H9 (cell line): Measurements from ENCODE around the gene PTPRN2. TPM values are rescaled to one million over a fixed set of nuclear protein-coding genes. Genes with fewer than 3 reads are reported as not detected.

ENCODE experiments used
- DNase-seq: peaks from one replicate; pipeline ENCODE4 v3.0.0-alpha.2; 2017
- H2AFZ ChIP-seq: one replicate; pipeline ENCODE4 v1.6.1; 2013; ENCODE audit warnings: mild to moderate bottlenecking, low read length, control low read depth, moderate library complexity
- H2AK5ac ChIP-seq: 2 replicates; pipeline ENCODE4 v1.6.1; 2013; ENCODE audit warnings: low read length, control low read depth, mixed read lengths; ENCODE audit not compliant: insufficient read length
- H2BK120ac ChIP-seq: one replicate; pipeline ENCODE4 v1.6.1; 2013; ENCODE audit warnings: low read depth, mild to moderate bottlenecking, low read length, control low read depth, inconsistent platforms; ENCODE audit not compliant: poor library complexity, severe bottlenecking
- H2BK12ac ChIP-seq: 2 replicates; pipeline ENCODE4 v1.6.1; 2013; ENCODE audit warnings: low read length, control low read depth, mixed read lengths, low read depth; ENCODE audit not compliant: insufficient read length
- H2BK15ac ChIP-seq: 2 replicates; pipeline ENCODE4 v1.6.1; 2013; ENCODE audit warnings: low read depth, low read length, control low read depth
- H2BK20ac ChIP-seq: one replicate; pipeline ENCODE4 v1.6.1; 2013; ENCODE audit warnings: low read depth, mild to moderate bottlenecking, low read length, control low read depth, inconsistent platforms; ENCODE audit not compliant: poor library complexity, severe bottlenecking
- H2BK5ac ChIP-seq: 2 replicates; pipeline ENCODE4 v1.6.1; 2013; ENCODE audit warnings: low read length, control low read depth, mixed read lengths; ENCODE audit not compliant: insufficient read length
- H3K14ac ChIP-seq: 2 replicates; pipeline ENCODE4 v1.6.1; 2013; ENCODE audit warnings: low read length, control low read depth; ENCODE audit not compliant: insufficient read depth
- H3K18ac ChIP-seq: 2 replicates; pipeline ENCODE4 v1.6.1; 2013; ENCODE audit warnings: low read depth, mild to moderate bottlenecking, mixed read lengths, low read length, control low read depth; ENCODE audit not compliant: insufficient read length
- H3K23ac ChIP-seq: 2 replicates; pipeline ENCODE4 v1.6.1; 2013; ENCODE audit warnings: low read length, control low read depth, mixed read lengths, low read depth; ENCODE audit not compliant: insufficient read length
- H3K23me2 ChIP-seq: 2 replicates; pipeline ENCODE4 v1.6.1; 2013; ENCODE audit warnings: low read depth, mild to moderate bottlenecking, mixed read lengths, low read length, control low read depth; ENCODE audit not compliant: insufficient read length, poor library complexity, severe bottlenecking
- H3K27ac ChIP-seq: 2 replicates; pipeline ENCODE4 v1.5.1; 2013; ENCODE audit warnings: low read length, control low read depth, mixed read lengths, low read depth; ENCODE audit not compliant: insufficient read length
- H3K27me3 ChIP-seq: 2 replicates; pipeline ENCODE4 v1.6.1; 2013; ENCODE audit warnings: low read length, control low read depth, inconsistent platforms; ENCODE audit not compliant: insufficient read depth
- H3K4ac ChIP-seq: 2 replicates; pipeline ENCODE4 v1.6.1; 2013; ENCODE audit warnings: low read depth, mild to moderate bottlenecking, control low read depth, inconsistent platforms, low read length, moderate library complexity
- H3K4me1 ChIP-seq: 2 replicates; pipeline ENCODE4 v1.6.1; 2013; ENCODE audit warnings: low read length, control low read depth, inconsistent platforms; ENCODE audit not compliant: insufficient read depth
- H3K4me2 ChIP-seq: 2 replicates; pipeline ENCODE4 v1.6.1; 2013; ENCODE audit warnings: low read length, control low read depth, mixed read lengths; ENCODE audit not compliant: insufficient read length, insufficient read depth
- H3K56ac ChIP-seq: 2 replicates; pipeline ENCODE4 v1.6.1; 2013; ENCODE audit warnings: low read depth, mild to moderate bottlenecking, mixed read lengths, low read length, control low read depth; ENCODE audit not compliant: insufficient read length
- H3K79me1 ChIP-seq: 2 replicates; pipeline ENCODE4 v1.6.1; 2013; ENCODE audit warnings: low read depth, mild to moderate bottlenecking, moderate library complexity, low read length, control low read depth, inconsistent platforms; ENCODE audit not compliant: insufficient read depth, poor library complexity, severe bottlenecking
- H3K79me2 ChIP-seq: 2 replicates; pipeline ENCODE4 v1.6.1; 2013; ENCODE audit warnings: low read length, control low read depth, inconsistent platforms; ENCODE audit not compliant: insufficient read depth
- H3K9ac ChIP-seq: 2 replicates; pipeline ENCODE4 v1.6.1; 2013; ENCODE audit warnings: low read length, control low read depth, mixed read lengths; ENCODE audit not compliant: insufficient read length; ENCODE audit errors: extremely low read depth
- H3K9me3 ChIP-seq: one replicate; pipeline ENCODE4 v1.6.1; 2013; ENCODE audit warnings: low read depth, low read length, inconsistent platforms; ENCODE audit not compliant: control insufficient read depth
- H3T11ph ChIP-seq: one replicate; pipeline ENCODE4 v1.6.1; 2013; ENCODE audit warnings: mild to moderate bottlenecking, low read length, control low read depth, inconsistent platforms
- H4K20me1 ChIP-seq: one replicate; pipeline ENCODE4 v1.6.1; 2013; ENCODE audit not compliant: control insufficient read depth, insufficient read length, insufficient read depth
- H4K5ac ChIP-seq: 2 replicates; pipeline ENCODE4 v1.6.1; 2013; ENCODE audit warnings: low read depth, mild to moderate bottlenecking, mixed read lengths, low read length, control low read depth; ENCODE audit not compliant: insufficient read length
- H4K8ac ChIP-seq: replicated peaks from 2 replicates; pipeline ENCODE4 v1.6.1; 2013; ENCODE audit warnings: low read length, control low read depth, mixed read lengths, low read depth; ENCODE audit not compliant: insufficient read length
- H4K91ac ChIP-seq: 2 replicates; pipeline ENCODE4 v1.6.1; 2013; ENCODE audit warnings: low read depth, mild to moderate bottlenecking, moderate library complexity, mixed read lengths, low read length, control low read depth; ENCODE audit not compliant: insufficient read length
- H3K27ac Mint-ChIP-seq, 3 experiments: 2 replicates in 2 of 3; 3 replicates in 1 of 3; pipeline ENCODE4 v1.8.0; 2020 to 2021; ENCODE audit warnings: mixed read lengths in 3 of 3, mild to moderate bottlenecking in 1 of 3, moderate library complexity in 1 of 3
- H3K27me3 Mint-ChIP-seq: 2 replicates; pipeline ENCODE4 v1.8.0; 2021; ENCODE audit warnings: low read depth, mild to moderate bottlenecking, moderate library complexity, mixed read lengths
- H3K36me3 Mint-ChIP-seq, 3 experiments: 2 replicates in 2 of 3; 3 replicates in 1 of 3; pipeline ENCODE4 v1.8.0; 2020 to 2021; ENCODE audit warnings: low read depth in 3 of 3, mixed read lengths in 3 of 3; ENCODE audit not compliant: insufficient read depth in 1 of 3
- H3K4me1 Mint-ChIP-seq, 2 experiments: 2 replicates each; pipeline ENCODE4 v1.8.0; 2020; ENCODE audit warnings: mixed read lengths in 2 of 2
- H3K4me3 Mint-ChIP-seq, 2 experiments: 2 replicates in 1 of 2; 3 replicates in 1 of 2; pipeline ENCODE4 v1.8.0; 2020 to 2021; ENCODE audit warnings: mild to moderate bottlenecking in 2 of 2, mixed read lengths in 2 of 2, moderate library complexity in 1 of 2
- H3K9me3 Mint-ChIP-seq, 2 experiments: 2 replicates in 1 of 2; 3 replicates in 1 of 2; pipeline ENCODE4 v1.8.0; 2020; ENCODE audit warnings: mild to moderate bottlenecking in 2 of 2, mixed read lengths in 2 of 2, moderate library complexity in 1 of 2
- CTCF ChIP-seq: fragments of 200-600 bp; sonication (generic); conservative IDR thresholded peaks from 3 replicates; pipeline ENCODE4 v1.8.0; 2021; ENCODE audit warnings: antibody characterized with exemption, mild to moderate bottlenecking
- WGBS: extraction: QIAGEN DNeasy Blood & Tissue Kit; methylation state at CpG from one replicate; pipeline ENCODE4 v1.1.7; 2013; ENCODE audit warnings: missing lambda C conversion rate, low lambda C conversion rate, mixed read lengths; ENCODE audit not compliant: insufficient read length; ENCODE audit errors: extremely low coverage; 5-methylcytosine and 5-hydroxymethylcytosine counted together
- total RNA-seq: library from RNA; stranded (reverse); gene quantifications from 2 replicates; pipeline ENCODE4 v1.2.1, GENCODE V29; 2021

PTPRN2 gene
- total RNA-seq, 1 experiment from 2014 or later, result 5.2 TPM

GRCh38 chr7:158487631-158488151 is 99.9 kb downstream of the PTPRN2 start:
- H2BK12ac ChIP-seq, result no peak overlapping the region
- H2BK5ac ChIP-seq, result no peak overlapping the region
- peaks cover 17 to 18% of the 10 kb centered on the region in 2 experiments for H3K4me1 Mint-ChIP-seq
- H2AK5ac ChIP-seq, result no peak overlapping the region
- no peaks in the 10 kb centered on the region for H3K9me3 ChIP-seq
- H3K4me1 ChIP-seq, result no peaks in the 10 kb centered on the region
- no peak for TF ChIP-seq CTCF
- no peaks in the 10 kb centered on the region for H3K23me2 ChIP-seq
- H3K27me3 Mint-ChIP-seq, result no peaks in the 10 kb centered on the region; the same call in 1 of the 2 replicates
- 0 out of 7 replicates have a peak, but pooled peaks cover 0 to 4% (median 0%) of the 10 kb centered on the region in 3 experiments for H3K36me3 Mint-ChIP-seq
- H3K23ac ChIP-seq, result no peak overlapping the region
- 0 out of 2 replicates have a peak overlapping the region, but pooled peaks have one; percentile 50 for H3K14ac ChIP-seq
- H3K9ac ChIP-seq, result no peak overlapping the region
- no peak overlapping the region for H2AFZ ChIP-seq
- H4K91ac ChIP-seq, result no peak overlapping the region
- no peak overlapping the region for H3K56ac ChIP-seq
- no peak overlapping the region for H3K4ac ChIP-seq
- no peaks in the 10 kb centered on the region for H3K79me1 ChIP-seq
- H3K4me3 Mint-ChIP-seq, result no peak overlapping the region
- no peak overlapping the region for H4K5ac ChIP-seq
- no peak overlapping the region for H2BK20ac ChIP-seq
- WGBS, result no CpG with 5 or more reads among the region's 18 CpGs
- no peak overlapping the region for H3K27ac ChIP-seq
- H2BK15ac ChIP-seq, result no peak overlapping the region
- H3K27me3 ChIP-seq, result no peaks in the 10 kb centered on the region
- H3K18ac ChIP-seq, result no peak overlapping the region
- DNase-seq, result no peak
- H3K27ac Mint-ChIP-seq, result peak overlapping the region in 2 of 3 experiments; percentile 32 to 66; a peak in 2 of 7 replicates
- H3K4me2 ChIP-seq, result no peak overlapping the region
- no peak overlapping the region for H4K8ac ChIP-seq
- no peak overlapping the region for H3T11ph ChIP-seq
- no peak overlapping the region for H2BK120ac ChIP-seq
- H4K20me1 ChIP-seq, result no peaks in the 10 kb centered on the region
- H3K9me3 Mint-ChIP-seq, result no peaks in the 10 kb centered on the region
- H3K79me2 ChIP-seq, result no peaks in the 10 kb centered on the region
